Right atrium auricular region (tissue), 2 donors: Measurements from ENCODE around the gene P2RX5. TPM values are rescaled to one million over a fixed set of nuclear protein-coding genes. Genes with fewer than 3 reads are reported as not detected.
"Not testable (repeated sequence)": the region's sequence is repeated elsewhere in the genome, so short reads cannot be mapped to it uniquely, and the experiment has no call there.

Experiments used
- DNase-seq: peaks from one replicate; pipeline ENCODE4 v3.0.0-alpha.2; 2019; ENCODE audit warnings: low spot score
- H3K27ac ChIP-seq, 2 donors: fragments of 200-600 bp; sonication (generic); 1 replicate in 1 of 2; 2 replicates in 1 of 2; pipeline ENCODE4 v1.5.1; 2016 to 2019
- H3K27me3 ChIP-seq, 2 donors: fragments of 200-600 bp; sonication (generic); one replicate each; pipeline versions ENCODE4 v1.5.1 to v1.6.0; 2017 to 2019
- H3K36me3 ChIP-seq: fragments of 200-600 bp; sonication (generic); one replicate; pipeline ENCODE4 v1.5.1; 2016
- H3K4me1 ChIP-seq, 2 donors: fragments of 200-600 bp; sonication (generic); one replicate each; pipeline versions ENCODE4 v1.5.1 to v1.6.0; 2017 to 2019
- H3K4me3 ChIP-seq, 2 donors: fragments of 200-600 bp; sonication (generic); 1 replicate in 1 of 2; 2 replicates in 1 of 2; pipeline ENCODE4 v1.5.1; 2017 to 2019; ENCODE audit warnings: mild to moderate bottlenecking in 1 of 2, moderate library complexity in 1 of 2
- H3K9me3 ChIP-seq, 2 donors: fragments of 200-600 bp; sonication (generic); one replicate each; pipeline ENCODE4 v1.5.1; 2019
- CTCF ChIP-seq, 2 donors: fragments of 200-600 bp; sonication (generic); IDR thresholded peaks; one replicate each; pipeline ENCODE4 v1.5.1; 2019; ENCODE audit warnings: antibody characterized with exemption in 2 of 2
- total RNA-seq, 2 donors: library from RNA; depleted of rRNA; stranded (reverse); fragments of >200 nt; gene quantifications; one replicate each; pipeline ENCODE4 v1.1.0, GENCODE V29; 2016

The P2RX5 gene
- total RNA-seq, 2 donors from 2014 or later, result 5.4 to 8.1 TPM

GRCh38 chr17:3719265-3719664 lies 23.3 kb upstream of the P2RX5 start:
- no peak for DNase-seq
- no peak for TF ChIP-seq CTCF (IDR thresholded peaks at IDR 0.05)
- H3K4me3 ChIP-seq, result no peak overlapping the region
- no peak overlapping the region for H3K27ac ChIP-seq
- peaks cover 0 to 22% of the 10 kb centered on the region in 2 donors for H3K4me1 ChIP-seq
- no peaks in the 10 kb centered on the region for H3K9me3 ChIP-seq
- H3K36me3 ChIP-seq, result peaks cover 48% of the 10 kb centered on the region
- no peaks in the 10 kb centered on the region for H3K27me3 ChIP-seq

- Histone ChIP-seq H3K9me3 (no peaks in the 10 kb centered on the region), H3K27me3 (no peaks in the 10 kb centered on the region), H3K4me1 (peaks cover 0 to 19% of the 10 kb centered on the region in 2 donors), H3K27ac (no peak overlapping the region), H3K36me3 (peaks cover 48% of the 10 kb centered on the region), H3K4me3 (no peak overlapping the region)
- TF ChIP-seq CTCF (IDR thresholded peaks at IDR 0.05), result no peak
- no peak for DNase-seq
Measured at GRCh38 chr17:3718201-3718600, 22.2 kb upstream of the P2RX5 start.

- Histone ChIP-seq H3K9me3 (no peaks in the 10 kb centered on the region), H3K27ac (no peak overlapping the region), H3K36me3 (peaks cover 44% of the 10 kb centered on the region), H3K4me1 (peaks cover 0 to 11% of the 10 kb centered on the region in 2 donors), H3K27me3 (no peaks in the 10 kb centered on the region), H3K4me3 (no peak overlapping the region)
- no peak for TF ChIP-seq CTCF (IDR thresholded peaks at IDR 0.05)
- no peak for DNase-seq
Measured at GRCh38 chr17:3715296-3715695, 19.3 kb upstream of the P2RX5 start.

DNA sequence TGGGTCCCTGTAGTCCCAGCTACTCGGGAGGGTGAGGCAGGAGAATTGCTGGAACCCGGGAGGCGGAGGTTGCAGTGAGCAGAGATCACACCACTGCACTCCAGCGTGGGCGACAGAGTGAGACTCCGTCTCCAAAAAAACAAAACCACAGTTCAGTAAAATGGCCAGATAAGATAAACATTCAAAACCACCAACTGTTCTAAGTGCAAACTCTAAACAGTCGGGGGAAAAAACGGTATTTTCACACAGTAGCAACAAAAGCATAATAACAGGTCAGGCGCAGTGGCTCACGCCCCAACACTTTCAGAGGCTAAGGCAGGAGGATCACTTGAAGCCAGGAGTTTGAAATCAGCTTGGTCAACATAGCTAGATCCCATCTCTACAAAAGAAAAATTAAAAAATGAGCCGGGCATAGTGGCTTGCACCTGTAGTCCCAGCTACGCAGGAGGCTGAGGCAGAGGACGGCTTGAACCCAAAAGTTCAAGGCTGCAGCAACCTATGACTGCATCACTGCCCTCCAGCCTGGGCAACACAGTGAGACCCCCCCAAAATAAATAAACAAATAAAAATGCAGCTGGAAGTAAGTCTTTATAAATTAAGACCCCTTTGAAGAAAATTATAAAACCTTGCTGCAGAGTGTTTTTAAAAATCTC lies 17.0 kb upstream of the P2RX5 start:
- DNase-seq, result no peak
- Histone ChIP-seq H3K9me3 (no peaks in the 10 kb centered on the region), H3K4me3 (no peak overlapping the region), H3K4me1 (no peaks in the 10 kb centered on the region), H3K36me3 (peaks cover 34% of the 10 kb centered on the region), H3K27me3 (no peaks in the 10 kb centered on the region), H3K27ac (no peak overlapping the region)
- no peak for TF ChIP-seq CTCF (IDR thresholded peaks at IDR 0.05)

DNA sequence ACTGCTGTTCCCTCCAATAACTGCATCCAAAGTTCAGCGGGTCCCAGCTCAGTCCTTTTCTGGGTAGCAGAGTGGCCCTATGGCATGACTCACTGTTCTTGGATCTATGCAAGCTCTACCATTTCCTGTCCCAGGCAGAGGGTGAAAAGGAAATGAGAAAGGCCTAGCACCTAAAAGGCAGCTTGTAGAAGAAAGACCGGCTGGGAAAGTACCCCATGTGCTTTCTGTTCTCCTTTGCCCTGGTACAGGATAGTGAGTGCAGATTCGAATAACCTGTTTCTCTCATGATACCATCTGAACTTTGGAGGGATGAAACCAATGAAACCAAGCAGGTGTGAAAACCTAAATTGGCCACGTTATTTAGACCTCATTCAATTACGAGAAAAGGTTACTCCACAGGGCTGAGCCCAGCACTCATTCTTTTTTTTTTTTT lies 15.0 kb upstream of the P2RX5 start:
- no peaks in the 10 kb centered on the region for H3K4me1 ChIP-seq
- H3K4me3 ChIP-seq, result no peak overlapping the region
- no peak for TF ChIP-seq CTCF (IDR thresholded peaks at IDR 0.05)
- DNase-seq, result no peak
- no peaks in the 10 kb centered on the region for H3K9me3 ChIP-seq
- H3K27me3 ChIP-seq, result no peaks in the 10 kb centered on the region
- H3K27ac ChIP-seq, result no peak overlapping the region
- peaks cover 16% of the 10 kb centered on the region for H3K36me3 ChIP-seq

DNA sequence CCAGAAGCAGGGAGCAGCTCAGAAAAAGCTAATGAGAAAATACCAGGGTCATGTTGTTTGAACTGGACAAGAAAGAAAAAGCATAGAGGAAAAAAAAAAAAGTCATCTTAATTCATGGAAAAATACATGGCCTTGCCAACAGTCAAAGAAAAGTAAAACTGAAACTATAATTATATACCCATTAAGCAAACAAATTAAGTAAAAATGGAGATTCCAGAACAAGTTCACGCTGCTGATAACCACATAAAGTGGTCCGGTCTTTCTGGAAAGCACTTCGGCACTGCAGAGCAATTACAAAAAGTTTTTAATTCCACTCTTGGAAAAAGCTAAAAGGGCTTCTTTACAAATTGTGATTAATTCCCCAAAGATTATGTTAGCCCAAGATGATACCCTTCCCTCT lies 12.4 kb upstream of the P2RX5 start:
- H3K27ac ChIP-seq, result no peak overlapping the region
- no peak for DNase-seq
- H3K27me3 ChIP-seq, result no peaks in the 10 kb centered on the region
- no peaks in the 10 kb centered on the region for H3K4me1 ChIP-seq
- no peak for TF ChIP-seq CTCF (IDR thresholded peaks at IDR 0.05)
- no peak overlapping the region for H3K4me3 ChIP-seq
- no peaks in the 10 kb centered on the region for H3K36me3 ChIP-seq
- H3K9me3 ChIP-seq, result no peaks in the 10 kb centered on the region

DNA sequence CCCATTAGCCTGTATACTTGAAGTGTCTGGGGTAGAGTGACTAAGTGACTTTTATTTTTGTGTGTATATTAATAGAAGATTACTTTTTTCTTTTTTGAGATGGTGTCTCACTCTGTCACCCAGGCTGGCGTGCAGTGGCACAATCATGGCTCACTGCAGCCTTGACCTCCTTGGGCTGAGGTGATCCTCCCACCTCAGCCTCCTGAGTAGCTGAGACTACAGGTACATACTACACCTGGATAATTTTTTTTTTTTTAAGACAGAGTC lies 9.7 kb upstream of the P2RX5 start:
- H3K9me3 ChIP-seq, H3K4me1 ChIP-seq, H3K4me3 ChIP-seq, H3K27me3 ChIP-seq, H3K36me3 ChIP-seq, H3K27ac ChIP-seq, DNase-seq: not testable (repeated sequence)
